CD14-positive monocyte (primary cell): ENCODE data around the gene SCARB1. TPM values are rescaled to one million over a fixed set of nuclear protein-coding genes. Genes with fewer than 3 reads are reported as not detected.

Experiments
- DNase-seq, 3 donors: peaks; one replicate each; pipeline ENCODE4 v3.0.0-alpha.2; 2011 to 2022
- H2AFZ ChIP-seq: 2 replicates; pipeline ENCODE4 v1.6.0; 2012; ENCODE audit warnings: mild to moderate bottlenecking, low read depth, low read length, inconsistent platforms; ENCODE audit not compliant: insufficient read depth, poor library complexity, severe bottlenecking
- H3K27ac ChIP-seq, 2 donors: 1 replicate in 1 of 2; 2 replicates in 1 of 2; pipeline ENCODE4 v1.5.1; 2012 to 2013; ENCODE audit warnings: low read length in 2 of 2, control low read depth in 1 of 2, inconsistent platforms in 1 of 2, low read depth in 1 of 2, mild to moderate bottlenecking in 1 of 2
- H3K27me3 ChIP-seq, 2 donors: one replicate each; pipeline versions ENCODE4 v1.6.0 to v1.6.1; 2011 to 2013; ENCODE audit warnings: low read length in 2 of 2; ENCODE audit not compliant: control insufficient read depth in 2 of 2, insufficient read depth in 2 of 2
- H3K36me3 ChIP-seq, 2 donors: replicated peaks in 1 of 2; 1 replicate in 1 of 2; 2 replicates in 1 of 2; pipeline versions ENCODE4 v1.5.1 to v1.6.1; 2012 to 2013; ENCODE audit warnings: low read length in 2 of 2, control low read depth in 1 of 2, inconsistent platforms in 1 of 2, mild to moderate bottlenecking in 1 of 2; ENCODE audit not compliant: insufficient read depth in 2 of 2, control insufficient read depth in 1 of 2
- H3K4me1 ChIP-seq, 2 donors: 1 replicate in 1 of 2; 2 replicates in 1 of 2; pipeline versions ENCODE4 v1.5.1 to v1.6.1; 2012 to 2013; ENCODE audit warnings: low read length in 2 of 2, control low read depth in 1 of 2, inconsistent platforms in 1 of 2, mild to moderate bottlenecking in 1 of 2, moderate library complexity in 1 of 2; ENCODE audit not compliant: insufficient read depth in 2 of 2, control insufficient read depth in 1 of 2
- H3K4me2 ChIP-seq: replicated peaks from 2 replicates; pipeline ENCODE3; 2012; ENCODE audit warnings: low read length, moderate library complexity, mild to moderate bottlenecking; ENCODE audit not compliant: poor library complexity, severe bottlenecking; ENCODE audit errors: extremely low read depth
- H3K4me3 ChIP-seq, 3 experiments: fragments of 200-600 bp in 1 of 3; sonication (generic) in 1 of 3; replicated peaks in 1 of 3; 1 replicate in 2 of 3; 2 replicates in 1 of 3; pipeline ENCODE4 v1.5.1; 2011 to 2013; ENCODE audit warnings: low read length in 3 of 3, mild to moderate bottlenecking in 3 of 3, control low read depth in 2 of 3, low read depth in 2 of 3, inconsistent platforms in 1 of 3, moderate library complexity in 1 of 3
- H3K79me2 ChIP-seq: 2 replicates; pipeline ENCODE4 v1.6.0; 2012; ENCODE audit warnings: mild to moderate bottlenecking, control low read depth, inconsistent platforms, low read length, moderate library complexity; ENCODE audit not compliant: insufficient read depth
- H3K9ac ChIP-seq: 2 replicates; pipeline ENCODE4 v1.6.0; 2017; ENCODE audit warnings: low read length, mild to moderate bottlenecking; ENCODE audit not compliant: insufficient read depth, poor library complexity, severe bottlenecking
- H3K9me3 ChIP-seq, 2 donors: replicated peaks in 1 of 2; 1 replicate in 1 of 2; 2 replicates in 1 of 2; pipeline versions ENCODE4 v1.5.1 to v1.6.1; 2012 to 2013; ENCODE audit warnings: low read length in 2 of 2, control low read depth in 1 of 2; ENCODE audit not compliant: control insufficient read depth in 1 of 2, insufficient read depth in 1 of 2
- H4K20me1 ChIP-seq: 2 replicates; pipeline ENCODE4 v1.6.0; 2012; ENCODE audit warnings: mild to moderate bottlenecking, low read length, control low read depth, moderate library complexity; ENCODE audit not compliant: insufficient read depth
- H3K27ac Mint-ChIP-seq, 7 donors: one replicate each; pipeline ENCODE4 v1.8.0; 2020; ENCODE audit warnings: mild to moderate bottlenecking in 7 of 7, mixed read lengths in 7 of 7, moderate library complexity in 6 of 7, inconsistent platforms in 2 of 7
- H3K27me3 Mint-ChIP-seq, 3 donors: one replicate each; pipeline ENCODE4 v1.8.0; 2021 to 2022; ENCODE audit warnings: low read depth in 3 of 3, mild to moderate bottlenecking in 3 of 3, mixed read lengths in 3 of 3, moderate library complexity in 3 of 3, inconsistent platforms in 1 of 3
- H3K36me3 Mint-ChIP-seq, 2 donors: one replicate each; pipeline ENCODE4 v1.8.0; 2020; ENCODE audit warnings: mixed read lengths in 2 of 2, inconsistent platforms in 1 of 2, mild to moderate bottlenecking in 1 of 2
- H3K4me1 Mint-ChIP-seq: one replicate; pipeline ENCODE4 v1.8.0; 2020; ENCODE audit warnings: mild to moderate bottlenecking, mixed read lengths
- H3K4me3 Mint-ChIP-seq, 2 donors: one replicate each; pipeline ENCODE4 v1.8.0; 2020; ENCODE audit warnings: mild to moderate bottlenecking in 2 of 2, mixed read lengths in 2 of 2, moderate library complexity in 1 of 2
- H3K9me3 Mint-ChIP-seq, 7 donors: one replicate each; pipeline ENCODE4 v1.8.0; 2020 to 2022; ENCODE audit warnings: mixed read lengths in 7 of 7, mild to moderate bottlenecking in 6 of 7, moderate library complexity in 6 of 7, inconsistent platforms in 2 of 7
- CTCF ChIP-seq: fragments of 200-600 bp; IDR thresholded peaks from one replicate; pipeline ENCODE4 v1.8.0; 2022; ENCODE audit warnings: antibody characterized with exemption, mild to moderate bottlenecking
- WGBS: methylation state at CpG from one replicate; pipeline ENCODE4 v1.1.5; 2013; ENCODE audit warnings: missing lambda C conversion rate; ENCODE audit not compliant: insufficient coverage; 5-methylcytosine and 5-hydroxymethylcytosine counted together
- intact Hi-C, 2 donors: fragments of 100-400 bp; cut with micrococcal nuclease; formaldehyde crosslinking; loops; one replicate each; pipeline versions ENCODE4 v1.15.0 to v1.15.1; 2023
- polyA plus RNA-seq, 3 donors: library from polyadenylated mRNA; depleted of rRNA in 1 of 3; unstranded in 2 of 3; stranded (reverse) in 1 of 3; fragments of 300-500 nt in 2 of 3; fragments of >200 nt in 1 of 3; fragmentation: Illumina TruSeq in 2 of 3; gene quantifications; 1 replicate in 2 of 3; 2 replicates in 1 of 3; pipeline ENCODE4 v1.2.3, GENCODE V29; 2012 to 2021

SCARB1 gene
- polyA plus RNA-seq, 3 donors, result 13.1 to 34.3 (median 15.2) TPM

- no peak for DNase-seq
- Mint-ChIP-seq H3K27ac (peak overlapping the region in 6 of 7 donors; percentile 83 to 96 (median 86)), H3K4me3 (no peak overlapping the region), H3K9me3 (peaks cover 0 to 18% (median 12%) of the 10 kb centered on the region in 7 donors), H3K4me1 (peaks cover 95% of the 10 kb centered on the region), H3K36me3 (peaks cover 12 to 15% of the 10 kb centered on the region in 2 donors), H3K27me3 (peaks cover 0 to 13% (median 0%) of the 10 kb centered on the region in 3 donors)
- no peak for TF ChIP-seq CTCF
- peak overlapping the region; percentile 77 to 80 for H3K27ac ChIP-seq
- H3K79me2 ChIP-seq, result no peaks in the 10 kb centered on the region
- no peak overlapping the region for H3K9ac ChIP-seq
- peaks cover 98 to 99% of the 10 kb centered on the region in 2 donors for H3K4me1 ChIP-seq
- H3K4me2 ChIP-seq, result no peak overlapping the region
- 57% methylated on average over 7 of the region's 9 CpGs for WGBS
- no peaks in the 10 kb centered on the region for H4K20me1 ChIP-seq
- H3K27me3 ChIP-seq, result no peaks in the 10 kb centered on the region
- peak overlapping the region; percentile 7 for H2AFZ ChIP-seq
- intact Hi-C loops, result loop anchor here in 1 of 2 donors (5.0 kb wide), 1 partner anchor 33 kb away; no protein-coding TSS in a partner anchor
- peaks cover 4 to 15% of the 10 kb centered on the region in 2 donors for H3K9me3 ChIP-seq
- no peaks in the 10 kb centered on the region for H3K36me3 ChIP-seq
- H3K4me3 ChIP-seq, result no peak overlapping the region
These were observed 103.1 kb downstream of the SCARB1 start for GRCh38 chr12:124760560-124760959.

- H3K4me3 Mint-ChIP-seq, result peak overlapping the region; percentile 4 to 31
- no peaks in the 10 kb centered on the region for H3K36me3 ChIP-seq
- H3K4me1 Mint-ChIP-seq, result peaks cover 95% of the 10 kb centered on the region
- no peaks in the 10 kb centered on the region for H3K79me2 ChIP-seq
- DNase-seq, result peak; percentile 47 to 82 (median 79)
- H3K36me3 Mint-ChIP-seq, result peaks cover 12 to 15% of the 10 kb centered on the region in 2 donors
- peak overlapping the region; percentile 77 to 80 for H3K27ac ChIP-seq
- H4K20me1 ChIP-seq, result no peaks in the 10 kb centered on the region
- H3K9me3 ChIP-seq, result peaks cover 4 to 14% of the 10 kb centered on the region in 2 donors
- H3K4me2 ChIP-seq, result no peak overlapping the region
- H2AFZ ChIP-seq, result peak overlapping the region; percentile 7
- 15% methylated on average over 10 of the region's 15 CpGs for WGBS
- no peak overlapping the region for H3K9ac ChIP-seq
- H3K27ac Mint-ChIP-seq, result peak overlapping the region; percentile 83 to 96 (median 88)
- peaks cover 0 to 13% (median 0%) of the 10 kb centered on the region in 3 donors for H3K27me3 Mint-ChIP-seq
- no peaks in the 10 kb centered on the region for H3K27me3 ChIP-seq
- no peak for TF ChIP-seq CTCF
- peaks cover 98 to 99% of the 10 kb centered on the region in 2 donors for H3K4me1 ChIP-seq
- intact Hi-C loops, result loop anchor here in 1 of 2 donors (5.0 kb wide), 1 partner anchor 33 kb away; no protein-coding TSS in a partner anchor
- no peak overlapping the region for H3K4me3 ChIP-seq
- peaks cover 0 to 18% (median 12%) of the 10 kb centered on the region in 7 donors for H3K9me3 Mint-ChIP-seq
These were observed 103.7 kb downstream of the SCARB1 start for GRCh38 chr12:124759841-124760503.
